ENCODE data around the gene RSPH3.
"Not testable (repeated sequence)": the region's sequence is repeated elsewhere in the genome, so short reads cannot be mapped to it uniquely, and the experiment has no call there.

RSPH3 gene

GRCh38 chr6:158970640-158971275 is 29.2 kb downstream of the RSPH3 start:
- DNase-seq: no peak

- no peak for DNase-seq
Observed at GRCh38 chr6:158969148-158969547, 30.9 kb downstream of the RSPH3 start.

GRCh38 chr6:158963020-158963808 is 36.8 kb downstream of the RSPH3 start:
- no peak for DNase-seq

DNA sequence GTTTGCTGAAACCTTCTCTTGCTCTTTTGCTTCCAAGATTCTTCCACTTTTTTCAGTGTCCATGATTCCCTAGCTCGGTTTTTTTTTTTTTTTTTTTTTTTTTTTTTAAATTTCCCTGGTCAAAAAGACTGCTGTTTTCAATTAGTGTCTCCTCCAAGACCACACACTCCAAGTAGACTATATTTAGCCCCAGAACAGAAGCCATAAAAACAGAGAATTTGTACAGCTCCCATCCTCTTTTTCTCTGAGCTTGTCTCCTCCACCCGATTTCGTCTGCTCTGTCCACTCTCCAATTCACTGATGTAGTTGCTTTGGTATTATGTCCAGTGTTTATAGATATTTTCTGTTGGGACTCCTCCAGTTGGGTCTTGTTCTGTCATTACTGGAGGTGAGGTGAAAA is 37.6 kb downstream of the RSPH3 start:
- no peak for DNase-seq

- DNase-seq: no peak
Observed at GRCh38 chr6:158960026-158960425, 40.0 kb downstream of the RSPH3 start.

DNA sequence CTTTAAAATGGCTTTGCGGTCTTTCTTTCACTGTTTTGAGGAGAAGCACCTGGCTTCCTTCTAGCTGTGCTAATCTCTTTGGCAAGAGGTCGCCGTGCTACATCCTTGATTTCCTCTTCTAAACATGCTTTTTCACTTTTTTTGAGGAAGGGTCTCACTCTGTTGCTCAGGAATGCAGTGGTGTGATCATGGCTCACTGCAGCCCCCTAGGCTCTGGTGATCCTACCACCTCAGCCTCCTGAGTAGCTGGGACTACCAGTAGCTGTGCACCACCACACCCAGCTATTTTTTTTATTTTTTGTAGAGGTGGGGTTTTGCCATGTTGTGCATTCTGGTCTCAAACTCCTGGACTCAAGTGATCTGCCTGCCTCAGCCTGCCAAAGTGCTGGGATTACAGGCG is 40.5 kb downstream of the RSPH3 start:
- no peak for DNase-seq

GRCh38 chr6:158958504-158959386 is 41.3 kb downstream of the RSPH3 start:
- DNase-seq: no peak

DNA sequence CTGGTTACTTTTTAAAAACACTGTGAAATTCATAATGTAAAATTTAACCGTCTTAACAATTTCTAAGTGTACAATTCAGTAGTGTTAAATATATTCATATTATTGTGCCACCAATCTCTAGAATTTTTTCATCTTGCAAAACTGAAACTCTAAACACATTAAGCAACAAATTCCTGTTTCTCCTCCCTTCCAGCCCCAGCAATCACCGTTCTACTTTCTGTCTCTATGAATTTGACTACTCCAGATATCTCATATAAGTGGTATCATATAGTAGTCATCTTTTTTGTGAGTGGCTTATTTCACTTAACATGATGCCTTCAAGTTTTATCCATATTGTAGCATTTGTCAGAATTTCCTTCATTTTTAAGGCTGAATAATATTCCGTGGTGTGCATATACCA is 44.7 kb downstream of the RSPH3 start:
- DNase-seq: no peak

GRCh38 chr6:158954753-158955152 is 45.2 kb downstream of the RSPH3 start:
- no peak for DNase-seq

GRCh38 chr6:158952011-158952410 is 48.0 kb downstream of the RSPH3 start:
- DNase-seq: not testable (repeated sequence)

GRCh38 chr6:158951565-158951964 is 48.4 kb downstream of the RSPH3 start:
- DNase-seq: not testable (repeated sequence)

DNA sequence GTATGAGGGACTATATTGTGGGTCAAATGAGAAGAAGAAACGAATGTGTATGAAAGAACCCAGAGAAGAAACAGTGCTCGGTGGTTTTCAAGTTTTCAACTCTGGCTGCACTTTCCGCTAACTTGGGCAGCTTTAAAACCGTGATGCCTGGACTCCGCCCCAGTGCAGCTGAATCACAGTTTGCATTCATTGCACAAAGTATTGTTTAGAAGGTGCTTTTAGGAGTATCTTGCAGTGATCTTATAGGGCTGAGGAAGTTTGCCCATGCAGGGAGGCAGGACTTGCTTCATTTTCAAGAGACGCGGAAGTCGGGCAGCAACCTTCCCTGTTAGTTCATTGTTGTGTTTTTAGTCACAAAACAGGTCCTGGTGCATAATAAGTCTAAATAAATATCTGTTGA is 52.7 kb downstream of the RSPH3 start:
- no peak for DNase-seq

GRCh38 chr6:158943380-158944032 is 56.5 kb downstream of the RSPH3 start:
- no peak for DNase-seq

DNA sequence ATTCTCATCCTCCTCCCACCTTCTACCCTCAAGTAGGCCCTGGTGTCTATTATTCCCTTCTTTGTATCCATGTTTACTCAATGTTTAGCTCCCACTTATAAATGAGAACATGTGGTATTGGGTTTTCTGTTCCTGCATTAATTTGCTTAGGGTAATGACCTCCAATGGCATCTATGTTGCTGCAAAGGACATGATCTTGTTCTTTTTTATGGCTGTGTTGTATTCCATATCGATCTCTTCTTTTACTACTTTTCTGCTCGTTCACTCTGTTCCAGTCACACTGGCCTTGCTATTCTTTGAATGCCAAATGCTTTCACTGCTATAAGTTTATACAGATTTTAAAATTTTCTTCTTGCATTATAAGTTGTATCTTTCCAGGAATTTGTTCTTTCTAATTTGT is 57.7 kb downstream of the RSPH3 start:
- no peak for DNase-seq

DNA sequence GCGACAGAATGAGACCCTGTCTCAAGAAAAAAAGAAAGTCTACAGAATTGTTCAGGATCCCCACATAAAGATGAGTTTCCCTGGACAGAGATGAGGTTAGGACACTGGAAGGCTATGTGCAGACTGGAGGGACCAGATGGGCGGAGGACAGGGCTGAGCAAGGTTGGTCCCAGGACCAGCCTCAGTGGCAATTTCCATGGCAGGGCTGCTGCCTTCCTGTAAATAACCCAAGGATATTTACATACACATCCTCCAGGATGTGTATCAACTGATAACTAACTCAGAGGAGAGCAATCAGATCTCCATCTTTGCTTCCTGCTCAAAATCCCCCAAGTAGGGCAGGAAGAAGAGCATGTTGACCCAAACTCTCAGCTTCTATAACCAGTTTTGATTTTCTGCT is 58.8 kb downstream of the RSPH3 start:
- no peak for DNase-seq

DNA sequence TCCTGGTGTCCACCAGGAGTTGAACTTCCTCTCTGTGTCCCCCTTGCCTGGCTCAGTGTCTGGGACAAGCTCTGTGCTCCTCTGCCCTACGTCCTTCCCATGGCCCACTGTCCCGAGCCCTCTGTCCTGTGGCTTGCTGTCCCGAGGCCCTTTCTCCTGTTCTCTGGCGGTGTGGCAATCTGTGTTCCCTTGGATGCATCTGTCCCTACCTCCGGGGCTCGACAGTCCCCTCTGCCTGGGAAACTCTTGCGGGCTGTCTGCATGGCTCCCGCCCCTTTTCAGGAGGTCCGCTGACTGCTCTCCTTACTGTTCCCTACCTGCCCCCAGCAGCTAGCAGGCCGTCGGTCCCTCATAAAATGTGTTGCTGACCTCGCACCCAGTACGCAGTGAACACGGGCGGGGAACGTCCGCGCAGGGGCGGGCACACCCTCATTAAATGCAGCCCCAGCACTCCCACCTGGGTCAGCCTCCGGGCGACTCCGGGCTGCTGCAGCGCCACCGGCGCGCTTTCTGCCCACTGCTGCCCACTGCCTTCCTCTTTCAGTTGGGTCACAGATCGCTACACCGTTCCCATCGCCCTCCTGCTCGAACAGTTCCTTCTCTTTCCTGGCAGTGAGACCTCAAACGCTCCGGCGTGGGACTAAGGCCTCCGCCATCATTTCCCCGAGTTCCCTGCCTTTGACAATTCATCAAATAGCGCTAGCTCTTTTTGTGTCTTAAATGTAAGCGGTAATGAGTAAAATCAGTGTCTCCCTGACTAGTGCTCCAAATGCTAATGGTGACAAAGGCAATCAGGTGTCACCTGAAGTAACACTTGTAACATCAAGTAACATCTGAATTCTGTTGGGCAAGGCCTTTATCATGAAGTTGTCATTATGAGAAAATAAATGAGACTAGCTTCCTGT is 60.5 kb downstream of the RSPH3 start:
- DNase-seq: no peak

GRCh38 chr6:158938811-158939254 is 61.2 kb downstream of the RSPH3 start:
- no peak for DNase-seq

- DNase-seq: no peak
Observed at GRCh38 chr6:158938220-158938619, 61.8 kb downstream of the RSPH3 start.

GRCh38 chr6:158934157-158934556 is 65.8 kb downstream of the RSPH3 start:
- DNase-seq: no peak

GRCh38 chr6:158933079-158933595 is 66.9 kb downstream of the RSPH3 start:
- no peak for DNase-seq

- no peak for DNase-seq
Observed at GRCh38 chr6:158928068-158928467, 71.9 kb downstream of the RSPH3 start.

- DNase-seq: no peak
Observed at GRCh38 chr6:158926414-158926813, 73.6 kb downstream of the RSPH3 start.
